Fibroblast of lung (primary cell): ENCODE results near the gene BLACAT1. TPM values are rescaled to one million over a fixed set of nuclear protein-coding genes. Genes with fewer than 3 reads are reported as not detected.

Source experiments
- DNase-seq, 2 donors: peaks; one replicate each; pipeline versions ENCODE4 v3.0.0 to v3.0.0-alpha.2; 2010; ENCODE audit warnings: low read depth in 2 of 2
- H2AFZ ChIP-seq: 2 replicates; pipeline ENCODE4 v1.5.1; 2012; ENCODE audit warnings: low read length, control low read depth, inconsistent platforms
- H3K27ac ChIP-seq: 2 replicates; pipeline ENCODE4 v1.5.1; 2011; ENCODE audit warnings: low read length, control low read depth; ENCODE audit not compliant: insufficient read depth
- H3K27me3 ChIP-seq: 2 replicates; pipeline ENCODE4 v1.5.1; 2011; ENCODE audit warnings: mild to moderate bottlenecking, low read length; ENCODE audit not compliant: control insufficient read depth, insufficient read depth
- H3K36me3 ChIP-seq: 2 replicates; pipeline ENCODE4 v1.5.1; 2011; ENCODE audit warnings: low read length; ENCODE audit not compliant: control insufficient read depth, insufficient read depth
- H3K4me1 ChIP-seq: 2 replicates; pipeline ENCODE4 v1.5.1; 2011; ENCODE audit warnings: low read length; ENCODE audit not compliant: control insufficient read depth, insufficient read depth; ENCODE audit errors: extremely low read depth
- H3K4me2 ChIP-seq: 2 replicates; pipeline ENCODE4 v1.5.1; 2011; ENCODE audit warnings: low read length, control low read depth; ENCODE audit not compliant: insufficient read depth; ENCODE audit errors: extremely low read depth
- H3K4me3 ChIP-seq, 4 experiments: fragments of 200-600 bp in 1 of 4; sonication (generic) in 1 of 4; replicated peaks in 1 of 4; 2 replicates each; pipeline ENCODE4 v1.5.1; 2011 to 2016; ENCODE audit warnings: low read length in 4 of 4, low read depth in 3 of 4, mild to moderate bottlenecking in 3 of 4, control low read depth in 2 of 4, inconsistent platforms in 1 of 4, mixed read lengths in 1 of 4; ENCODE audit not compliant: insufficient read depth in 1 of 4; ENCODE audit errors: control extremely low read depth in 1 of 4
- H3K79me2 ChIP-seq: 2 replicates; pipeline ENCODE4 v1.5.1; 2012; ENCODE audit warnings: mild to moderate bottlenecking, low read length, inconsistent platforms; ENCODE audit not compliant: control insufficient read depth, insufficient read depth
- H3K9ac ChIP-seq: 2 replicates; pipeline ENCODE4 v1.5.1; 2011; ENCODE audit warnings: mild to moderate bottlenecking, low read length, control low read depth; ENCODE audit not compliant: insufficient read depth
- H3K9me3 ChIP-seq: 2 replicates; pipeline ENCODE4 v1.5.1; 2012; ENCODE audit warnings: low read depth, low read length; ENCODE audit not compliant: control insufficient read depth, insufficient read depth
- H4K20me1 ChIP-seq: 2 replicates; pipeline ENCODE4 v1.5.1; 2011; ENCODE audit warnings: low read length; ENCODE audit not compliant: control insufficient read depth, insufficient read depth; ENCODE audit errors: extremely low read depth
- CTCF ChIP-seq, 2 donors: IDR thresholded peaks in 1 of 2; conservative IDR thresholded peaks in 1 of 2; 1 replicate in 1 of 2; 2 replicates in 1 of 2; pipeline ENCODE4 v1.5.1; 2011 to 2012; ENCODE audit warnings: low read length in 2 of 2, control low read depth in 1 of 2, inconsistent platforms in 1 of 2, low read depth in 1 of 2, mild to moderate bottlenecking in 1 of 2
- EZH2 ChIP-seq: IDR thresholded peaks from 2 replicates; pipeline ENCODE4 v1.5.1; 2012; ENCODE audit warnings: low read length, control low read depth, mild to moderate bottlenecking; ENCODE audit errors: missing control alignments
- polyA plus RNA-seq, 2 donors: library from polyadenylated mRNA; depleted of rRNA in 1 of 2; stranded (reverse) in 1 of 2; unstranded in 1 of 2; fragments of >200 nt; gene quantifications; 2 replicates each; pipeline ENCODE4 v1.2.1, GENCODE V29; 2011 to 2012; ENCODE audit warnings: missing spikeins in 1 of 2
- total RNA-seq: library from RNA; depleted of rRNA; stranded (reverse); fragments of >200 nt; gene quantifications from 2 replicates; pipeline ENCODE4 v1.2.1, GENCODE V29; 2014

BLACAT1 gene
- total and polyA plus RNA-seq, 2 donors (not counting 1 experiment from before 2014, with no cell fraction given): not detected

GRCh38 chr1:205440121-205440475, 15.7 kb downstream of the BLACAT1 start:
- H4K20me1 ChIP-seq: no peaks in the 10 kb centered on the region
- H2AFZ ChIP-seq: no peak overlapping the region
- H3K36me3 ChIP-seq: no peaks in the 10 kb centered on the region
- no peaks in the 10 kb centered on the region for H3K79me2 ChIP-seq
- H3K9ac ChIP-seq: no peak overlapping the region
- no peak overlapping the region for H3K4me3 ChIP-seq
- H3K4me1 ChIP-seq: no peaks in the 10 kb centered on the region
- no peak for DNase-seq
- H3K9me3 ChIP-seq: no peaks in the 10 kb centered on the region
- peaks cover 31% of the 10 kb centered on the region for H3K27me3 ChIP-seq
- H3K4me2 ChIP-seq: no peak overlapping the region
- no peak overlapping the region for H3K27ac ChIP-seq
- TF ChIP-seq CTCF (conservative IDR thresholded peaks at IDR 0.05 in 1 of 2, IDR thresholded peaks at IDR 0.05 in 1 of 2; ENCODE audit: low read depth in 1 of 2, low read length in 2 of 2): no peak
- TF ChIP-seq EZH2: no peak

DNA sequence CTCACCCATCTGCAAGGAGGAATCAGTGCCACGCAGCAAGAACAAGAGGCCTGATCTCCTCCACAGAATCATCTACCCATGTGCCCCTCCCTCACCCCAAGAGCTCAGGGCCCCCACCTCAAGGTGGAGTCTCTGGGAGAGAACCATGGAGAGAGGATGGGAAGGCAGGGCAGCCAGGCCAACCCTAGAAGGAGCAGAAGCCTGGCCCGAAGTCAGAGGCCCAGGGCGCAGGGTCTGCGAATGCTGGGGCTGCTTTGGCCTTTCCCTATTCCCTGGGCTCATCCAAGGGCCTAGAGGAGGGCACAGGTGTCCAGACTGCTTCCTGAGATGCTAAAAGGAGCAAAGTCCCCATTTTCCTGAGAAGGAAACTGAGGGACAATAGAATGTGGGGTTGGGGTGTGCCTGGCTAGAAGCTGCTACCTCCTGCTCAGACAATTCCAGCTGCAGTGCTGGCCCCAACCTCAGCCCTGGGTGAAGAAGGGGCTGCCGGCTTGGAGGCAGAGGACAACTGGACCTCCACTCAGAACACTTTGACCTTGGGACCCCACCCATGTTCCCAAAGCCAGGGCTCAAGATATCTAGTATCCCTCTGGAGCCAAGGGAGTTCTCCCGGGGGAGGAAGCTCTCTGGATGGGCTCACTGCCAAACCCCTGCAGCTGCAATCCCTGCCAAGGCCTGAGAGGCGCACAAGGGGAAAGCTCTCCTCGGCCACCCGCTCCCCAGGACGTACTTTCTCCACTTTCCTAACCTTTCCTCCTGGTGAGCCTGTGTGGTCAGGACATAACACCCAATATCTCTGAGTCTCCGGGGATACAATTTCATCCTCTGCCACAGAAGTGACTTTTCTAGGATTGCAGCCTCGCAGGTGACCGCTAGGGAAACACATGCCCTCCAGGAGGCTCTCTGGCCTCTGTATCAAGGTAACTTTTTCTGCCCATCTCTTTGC, 17.4 kb downstream of the BLACAT1 start:
- Histone ChIP-seq H3K9me3 (no peaks in the 10 kb centered on the region), H3K4me1 (no peaks in the 10 kb centered on the region), H3K27me3 (peaks cover 36% of the 10 kb centered on the region), H4K20me1 (no peaks in the 10 kb centered on the region), H3K79me2 (no peaks in the 10 kb centered on the region), H3K4me3 (no peak overlapping the region), H3K4me2 (no peak overlapping the region), H3K9ac (no peak overlapping the region), H3K27ac (no peak overlapping the region), H2AFZ (no peak overlapping the region), H3K36me3 (no peaks in the 10 kb centered on the region)
- peak; percentile 68 to 73 for DNase-seq
- TF ChIP-seq CTCF (conservative IDR thresholded peaks at IDR 0.05 in 1 of 2, IDR thresholded peaks at IDR 0.05 in 1 of 2; ENCODE audit: low read depth in 1 of 2, low read length in 2 of 2) (peak; percentile 59 to 77), EZH2 (no peak)

DNA sequence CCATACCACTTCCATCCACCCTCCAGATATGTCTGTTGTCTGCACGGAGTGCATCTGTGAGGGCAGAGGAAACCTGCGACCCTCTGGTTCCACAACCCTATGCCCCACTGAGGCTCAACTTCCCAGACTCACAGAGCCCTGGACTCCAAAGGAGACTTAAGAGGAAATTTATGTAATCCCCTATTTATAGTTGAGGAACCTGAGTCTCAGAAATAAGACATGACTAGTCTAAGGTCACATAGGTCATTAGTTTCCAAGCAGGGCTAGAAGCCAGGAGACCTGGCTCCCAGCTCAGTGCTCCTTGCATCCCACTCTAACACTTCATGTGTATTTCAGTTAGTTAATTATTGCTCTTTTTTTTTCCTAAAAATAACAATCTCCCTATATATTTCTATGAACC, 18.3 kb downstream of the BLACAT1 start:
- Histone ChIP-seq H3K9ac (no peak overlapping the region), H4K20me1 (no peaks in the 10 kb centered on the region), H3K4me3 (no peak overlapping the region), H3K9me3 (no peaks in the 10 kb centered on the region), H3K79me2 (no peaks in the 10 kb centered on the region), H2AFZ (no peak overlapping the region), H3K4me1 (no peaks in the 10 kb centered on the region), H3K36me3 (no peaks in the 10 kb centered on the region), H3K27me3 (peaks cover 37% of the 10 kb centered on the region), H3K27ac (no peak overlapping the region), H3K4me2 (no peak overlapping the region)
- no peak for DNase-seq
- TF ChIP-seq CTCF (conservative IDR thresholded peaks at IDR 0.05 in 1 of 2, IDR thresholded peaks at IDR 0.05 in 1 of 2; ENCODE audit: low read depth in 1 of 2, low read length in 2 of 2): no peak
